NCI-H2081 (cell line): ENCODE data around the gene NCKAP1.
"Not testable (repeated sequence)": the region's sequence is repeated elsewhere in the genome, so short reads cannot be mapped to it uniquely, and the experiment has no call there.

Experiments
- DNase-seq, 2 experiments: peaks; one replicate each; lab custom pipeline; 2025; lab: John Stamatoyannopoulos, UW

NCKAP1 gene

GRCh38 chr2:183038341-183039300 is at the start of gene NCKAP1:
Gene NCKAP1 (minus strand): TSS chr2:183038457. CDS start chr2:183038099, 358 bp downstream.
- peak; percentile 86 for DNase-seq

GRCh38 chr2:183081911-183082310 is 43.7 kb upstream of the NCKAP1 start:
- DNase-seq: no peak

GRCh38 chr2:183079139-183079775 is 41.0 kb upstream of the NCKAP1 start:
- DNase-seq: peak in 1 of 2 experiments; percentile 2

DNA sequence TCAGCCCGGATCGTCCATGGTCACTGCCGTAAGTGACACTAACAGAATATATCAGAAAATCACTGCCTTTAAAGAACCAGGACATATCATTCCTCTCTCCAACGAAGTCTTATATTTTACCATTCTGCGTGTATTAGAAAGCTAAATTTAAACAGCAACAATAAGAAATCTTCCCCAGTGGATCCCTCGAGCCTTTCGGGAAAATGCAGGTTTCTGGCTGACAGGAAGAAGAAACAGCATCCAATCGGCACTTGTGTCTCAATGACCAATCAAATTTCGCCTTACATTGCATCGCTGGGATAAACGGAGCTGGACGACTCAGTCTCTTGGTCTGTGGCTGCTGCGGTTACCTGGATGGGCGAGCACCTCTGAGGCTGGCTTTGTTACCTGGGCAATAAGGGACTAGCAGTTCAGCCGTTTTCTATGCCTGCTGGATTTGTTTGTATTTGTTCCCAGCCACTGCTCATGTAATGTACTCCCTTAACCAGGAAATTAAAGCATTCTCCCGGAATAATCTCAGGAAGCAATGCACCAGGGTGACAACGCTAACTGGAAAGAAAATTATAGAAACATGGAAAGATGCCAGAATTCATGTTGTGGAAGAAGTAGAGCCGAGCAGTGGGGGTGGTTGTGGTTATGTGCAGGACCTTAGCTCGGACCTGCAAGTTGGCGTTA is 40.3 kb upstream of the NCKAP1 start, which contains the start of gene DUSP19:
Gene DUSP19 (plus strand): TSS at position 284 of the 675 bp plus-strand sequence. CDS start 187 bp downstream, at position 471.
- DNase-seq: peak; percentile 91 to 98

DNA sequence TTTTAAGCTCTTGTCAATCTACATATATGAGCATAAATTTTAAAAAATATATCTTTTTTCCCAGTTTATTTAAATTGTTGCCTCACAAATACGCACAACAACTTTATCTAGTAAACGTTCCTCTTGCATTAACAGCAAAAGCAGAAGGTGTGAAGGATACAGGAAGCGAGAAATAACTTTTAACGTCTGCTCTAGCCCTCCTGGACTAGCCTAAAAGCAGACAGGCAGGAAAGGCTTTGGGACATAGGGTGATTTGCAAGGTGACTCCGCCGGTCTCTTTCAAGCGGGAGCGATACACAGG is 39.9 kb upstream of the NCKAP1 start:
- peak in 1 of 2 experiments; percentile 65 for DNase-seq

GRCh38 chr2:183072177-183072576 is 33.9 kb upstream of the NCKAP1 start:
- no peak for DNase-seq

DNA sequence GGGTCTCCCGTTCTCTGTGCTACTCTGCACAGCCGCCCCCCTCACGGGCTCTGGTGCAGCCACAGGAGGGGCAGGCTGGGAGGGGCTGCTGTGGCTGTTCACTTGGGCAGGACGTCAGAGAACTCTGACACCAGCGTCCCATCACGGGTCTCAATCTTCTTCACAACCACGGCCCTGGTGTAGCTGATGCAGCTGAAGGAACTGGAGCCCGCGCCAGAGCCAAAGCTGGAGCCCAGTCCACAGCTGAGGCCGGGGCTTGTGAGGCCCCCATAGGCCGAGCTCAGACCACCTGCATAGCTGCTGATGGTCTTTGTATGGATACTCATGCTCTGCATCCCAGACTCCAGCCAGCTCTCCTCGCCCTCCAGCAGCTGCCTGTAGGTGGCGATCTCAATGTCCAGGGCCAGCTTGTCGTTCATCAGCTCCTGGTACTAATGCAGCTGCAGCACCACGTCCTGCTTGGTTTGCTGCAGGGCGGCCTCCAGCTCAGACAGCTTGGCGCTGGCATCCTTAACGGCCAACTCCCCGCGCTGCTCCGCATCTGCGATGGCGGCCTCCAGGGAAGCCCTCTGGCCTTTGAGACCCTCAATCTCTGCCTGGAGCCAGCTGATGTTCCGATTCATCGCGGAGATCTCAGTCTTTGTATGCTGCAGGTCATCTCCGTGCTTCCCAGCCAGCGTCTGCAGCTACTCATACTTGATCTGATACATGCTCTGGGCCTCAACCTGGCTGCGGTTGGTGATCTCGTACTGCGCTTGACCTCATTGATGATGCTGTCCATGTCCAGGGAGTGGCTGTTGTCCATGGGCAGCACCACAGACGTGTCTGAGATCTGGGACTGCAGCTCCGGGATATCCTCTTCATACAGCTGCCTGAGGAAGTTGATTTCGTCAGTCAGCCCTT is 32.9 kb upstream of the NCKAP1 start:
- DNase-seq: no peak

- DNase-seq: no peak
These were observed 30.9 kb upstream of the NCKAP1 start for GRCh38 chr2:183069174-183069573.

DNA sequence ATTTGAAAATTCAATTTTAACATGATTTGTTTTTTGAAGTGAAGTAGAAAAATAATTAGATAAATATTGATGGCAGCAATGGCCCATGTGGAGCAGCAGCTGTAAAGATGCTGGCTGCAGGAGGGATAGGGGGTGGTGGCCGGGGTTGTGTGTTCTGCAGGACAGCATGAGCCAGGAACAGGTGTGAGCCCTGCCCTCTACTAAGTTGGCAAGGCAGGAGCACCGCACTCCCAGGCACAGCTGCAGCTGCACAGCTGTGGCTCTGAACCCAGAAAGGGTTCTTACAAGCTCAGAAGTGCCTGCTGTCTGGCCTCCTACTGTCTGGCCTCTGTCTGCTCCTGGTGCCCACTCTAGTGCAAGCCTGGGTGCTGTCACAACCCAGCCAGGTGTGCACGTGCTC is 30.3 kb upstream of the NCKAP1 start:
- no peak for DNase-seq

DNA sequence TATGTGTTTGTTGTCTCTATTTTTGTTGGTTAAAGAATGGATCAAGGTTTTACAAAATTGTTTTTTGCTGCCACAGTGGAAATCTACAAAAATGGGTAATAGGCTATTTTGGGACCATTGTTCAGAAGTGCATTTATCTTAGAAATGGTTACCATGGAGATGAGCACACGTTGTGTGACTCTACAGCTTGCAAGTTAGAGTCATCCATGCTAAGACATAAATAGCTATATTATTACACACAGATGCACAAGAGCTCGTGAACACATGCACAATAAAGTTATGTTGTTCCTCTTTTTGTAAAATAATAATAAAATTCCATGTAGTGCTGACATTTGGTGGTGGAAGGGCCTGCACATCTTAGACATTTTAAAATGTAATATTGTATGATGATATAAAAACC is 24.8 kb upstream of the NCKAP1 start:
- no peak for DNase-seq

DNA sequence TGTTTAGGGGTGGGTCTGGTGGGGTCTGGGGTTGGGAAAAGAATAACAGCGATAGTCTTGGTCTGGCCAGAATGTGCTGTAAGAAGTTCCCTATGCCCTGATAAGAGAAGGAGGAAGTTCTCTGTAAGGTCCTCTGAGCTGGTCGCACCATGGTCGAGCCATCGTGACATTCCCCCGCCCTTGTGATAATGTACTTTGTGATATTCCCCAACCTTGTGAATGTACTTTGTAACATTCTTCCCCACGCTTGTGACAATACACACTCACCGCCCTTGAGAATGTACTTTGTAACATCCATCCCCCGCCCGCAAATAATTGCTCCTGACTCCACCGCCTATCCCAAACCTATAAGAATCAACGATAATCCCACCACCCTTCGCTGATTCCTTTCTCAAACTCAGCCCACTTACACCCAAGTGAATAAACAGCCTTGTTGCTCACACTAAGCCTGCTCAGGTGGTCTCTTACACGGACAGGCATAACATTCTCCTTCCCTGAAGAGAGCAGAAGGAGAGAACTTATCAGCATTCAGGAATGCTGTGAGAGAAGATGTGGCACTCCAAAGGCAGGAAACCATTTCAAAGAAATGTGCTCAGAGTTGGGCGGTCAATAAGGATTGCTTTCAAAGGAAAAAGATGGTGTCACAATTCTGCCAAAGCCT is 22.4 kb upstream of the NCKAP1 start:
- no peak for DNase-seq

GRCh38 chr2:183059561-183059960 is 21.3 kb upstream of the NCKAP1 start:
- no peak for DNase-seq

- no peak for DNase-seq
These were observed 19.2 kb upstream of the NCKAP1 start for GRCh38 chr2:183057333-183057985.

DNA sequence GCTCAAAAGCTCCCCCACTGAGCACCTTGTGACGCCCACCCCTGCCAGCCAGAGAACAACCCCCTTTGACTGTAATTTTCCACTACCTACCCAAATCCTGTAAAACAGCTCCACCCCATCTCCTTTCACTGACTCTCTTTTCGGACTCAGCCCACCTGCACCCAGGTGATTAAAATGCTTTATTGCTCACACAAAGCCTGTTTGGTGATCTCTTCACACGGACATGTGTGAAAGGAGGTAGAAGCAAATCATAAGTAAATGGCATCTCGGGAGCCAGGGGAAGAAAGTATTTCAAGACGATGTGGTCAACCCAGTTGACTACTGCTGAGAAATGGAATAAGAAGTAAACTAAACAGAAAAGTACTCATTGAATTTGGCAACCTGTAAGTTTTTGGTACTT is 11.2 kb upstream of the NCKAP1 start:
- DNase-seq: no peak

GRCh38 chr2:183047486-183048125 is 9.3 kb upstream of the NCKAP1 start:
- not testable (repeated sequence) for DNase-seq

DNA sequence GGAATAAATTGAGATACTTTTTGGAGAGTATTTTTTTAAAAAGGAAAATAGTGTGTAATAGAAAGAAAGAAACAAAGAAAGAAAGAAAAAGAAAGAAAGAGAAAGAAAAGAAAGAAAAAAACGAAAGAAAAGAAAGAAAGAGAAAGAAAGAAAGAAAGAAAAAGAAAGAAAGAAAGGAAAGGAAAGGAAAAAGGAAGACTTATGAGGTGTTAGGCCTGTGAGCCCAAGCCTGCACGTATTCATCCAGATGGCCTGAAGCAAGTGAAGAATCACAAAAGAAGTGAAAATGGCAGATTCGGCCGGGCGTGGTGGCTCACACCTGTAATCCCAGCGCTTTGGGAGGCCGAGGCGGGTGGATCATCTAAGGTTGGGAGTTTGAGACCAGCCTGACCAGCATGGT is 5.3 kb upstream of the NCKAP1 start:
- not testable (repeated sequence) for DNase-seq

GRCh38 chr2:183040604-183041003 is 2.3 kb upstream of the NCKAP1 start:
- DNase-seq: no peak

- DNase-seq: peak; percentile 13 to 47
These were observed 510 bp downstream of the NCKAP1 start for GRCh38 chr2:183037553-183038340.

GRCh38 chr2:183037074-183037552 is 1.1 kb downstream of the NCKAP1 start:
- no peak for DNase-seq
